ENCODE data around the gene POLG2. TPM values are rescaled to one million over a fixed set of nuclear protein-coding genes. Genes with fewer than 3 reads are reported as not detected.

POLG2 gene
- polyA plus RNA-seq, 2 of the 4 experiments (the other 2 are of a cell fraction): 26.3 to 31.3 TPM

GRCh38 chr17:64480951-64481350 is 15.9 kb downstream of the POLG2 start:
- ATAC-seq: no peak
- CTCF ChIA-PET: interaction anchor here (0.8 to 14.0 kb wide), 6 partner anchors 11 to 159 kb away, joined by 3 to 146 read pairs (median 4); partner anchors contain the start of gene POLG2

GRCh38 chr17:64477849-64478248 is 19.0 kb downstream of the POLG2 start:
- no peak for DNase-seq (ENCODE audit: low read depth in 1 of 2, low spot score in 1 of 2)
- Histone ChIP-seq H3K4me2 (no peak overlapping the region), H3K9me3 (no peaks in the 10 kb centered on the region), H3K4me3 (no peak overlapping the region), H3K27ac (no peak overlapping the region), H3K4me1 (peaks cover 4% of the 10 kb centered on the region; the same call in 1 of the 3 replicates)
- no peak for TF ChIP-seq NPAS2 (CRISPR knock-in tag; IDR thresholded peaks at IDR 0.05; ENCODE audit: borderline replicate concordance)
- no peak for TF ChIP-seq JUNB (IDR thresholded peaks at IDR 0.05)
- no peak for TF ChIP-seq ATOH8 (CRISPR knock-in tag; IDR thresholded peaks at IDR 0.05; ENCODE audit: low read depth)
- WGBS (ENCODE audit: missing lambda C conversion rate): 14% methylated on average over 1 of the region's 1 CpG
- no peak for FAIRE-seq
- ChIA-PET CTCF (interaction anchor here (0.8 to 14.0 kb wide), 6 partner anchors 14 to 313 kb away, joined by 3 to 146 read pairs (median 4); no protein-coding TSS in a partner anchor), POLR2A (interaction anchor here (0.6 kb wide), 1 partner anchor 14 kb away, joined by 3 read pairs; no protein-coding TSS in a partner anchor)
- no peak for ATAC-seq

More at GRCh38 chr17:64480951-64481350, 15.9 kb downstream of the POLG2 start:
- 93% methylated on average over 1 of the region's 1 CpG for WGBS (ENCODE audit: missing lambda C conversion rate)
- Histone ChIP-seq H3K4me3 (no peak overlapping the region), H3K27ac (no peak overlapping the region), H3K9me3 (no peaks in the 10 kb centered on the region), H3K4me1 (peaks cover 4% of the 10 kb centered on the region; the same call in 1 of the 3 replicates), H3K4me2 (no peak overlapping the region)
- FAIRE-seq: no peak
- DNase-seq (ENCODE audit: low read depth in 1 of 2, low spot score in 1 of 2): no peak
- TF ChIP-seq KDM5A (IDR thresholded peaks at IDR 0.05) (no peak), ZNF302 (CRISPR knock-in tag; IDR thresholded peaks at IDR 0.05) (no peak), EP300 (IDR thresholded peaks at IDR 0.05) (no peak), FOSL2 (IDR thresholded peaks at IDR 0.05) (no peak), FOSL2 (CRISPR knock-in tag; IDR thresholded peaks at IDR 0.05) (no peak)
- POLR2A ChIA-PET: interaction anchor here (1.0 kb wide), 2 partner anchors 16 to 34 kb away, joined by 3 read pairs; partner anchors contain the start of gene POLG2

- peak in 1 of 2 experiments; percentile 62; a peak in 3 of 6 replicates for ATAC-seq
- Histone ChIP-seq H3K27ac (no peak overlapping the region), H3K9me3 (no peaks in the 10 kb centered on the region), H3K4me2 (no peak overlapping the region), H3K4me3 (no peak overlapping the region), H3K4me1 (no peaks in the 10 kb centered on the region)
- 90% methylated on average over 2 of the region's 2 CpGs for WGBS (ENCODE audit: missing lambda C conversion rate)
- DNase-seq (ENCODE audit: low read depth in 1 of 2, low spot score in 1 of 2): no peak
- TF ChIP-seq MAZ (IDR thresholded peaks at IDR 0.05; ENCODE audit: borderline replicate concordance, low read depth, low read length): no peak
- no peak for TF ChIP-seq HOXB5 (CRISPR knock-in tag; IDR thresholded peaks at IDR 0.05)
- TF ChIP-seq HDAC2 (IDR thresholded peaks at IDR 0.05): no peak
- TF ChIP-seq MYC (IDR thresholded peaks at IDR 0.05; ENCODE audit: borderline replicate concordance, low read length): no peak
- TF ChIP-seq TFCP2L1 (CRISPR knock-in tag; IDR thresholded peaks at IDR 0.05): no peak
- no peak for TF ChIP-seq HES2 (IDR thresholded peaks at IDR 0.05)
- TF ChIP-seq HOXB13 (CRISPR knock-in tag; IDR thresholded peaks at IDR 0.05; ENCODE audit: low read depth): no peak
- no peak for TF ChIP-seq BCL3 (IDR thresholded peaks at IDR 0.05)
- no peak for TF ChIP-seq NR3C1 (IDR thresholded peaks at IDR 0.05)
- FAIRE-seq: no peak
- POLR2A ChIA-PET: no interaction called here
- CTCF ChIA-PET: interaction anchor here (0.5 kb wide), 1 partner anchor 173 kb away, joined by 3 read pairs; no protein-coding TSS in a partner anchor
Measured at GRCh38 chr17:64472564-64472963, 24.3 kb downstream of the POLG2 start.

GRCh38 chr17:64471440-64471839 is 25.4 kb downstream of the POLG2 start:
- 93% methylated on average over 3 of the region's 3 CpGs for WGBS (ENCODE audit: missing lambda C conversion rate)
- H3K9me3 ChIP-seq: no peaks in the 10 kb centered on the region
- ChIA-PET CTCF (no interaction called here), POLR2A (no interaction called here)
- H3K4me3 ChIP-seq: no peak overlapping the region
- no peak for DNase-seq (ENCODE audit: low read depth in 1 of 2, low spot score in 1 of 2)
- FAIRE-seq: no peak
- ATAC-seq: no peak
- no peak overlapping the region for H3K27ac ChIP-seq
- no peaks in the 10 kb centered on the region for H3K4me1 ChIP-seq
- no peak overlapping the region for H3K4me2 ChIP-seq
- TF ChIP-seq SMC3 (IDR thresholded peaks at IDR 0.05): no peak
- TF ChIP-seq CBX2 (IDR thresholded peaks at IDR 0.05; ENCODE audit: borderline replicate concordance, low read depth): no peak
- TF ChIP-seq JUNB (IDR thresholded peaks at IDR 0.05): no peak
- no peak for TF ChIP-seq ZFP36 (IDR thresholded peaks at IDR 0.05; ENCODE audit: borderline replicate concordance, partially characterized antibody)
- TF ChIP-seq EHMT2 (IDR thresholded peaks at IDR 0.05; ENCODE audit: low read depth): no peak
- no peak for TF ChIP-seq RAD21 (conservative IDR thresholded peaks at IDR 0.05 in 1 of 2, IDR thresholded peaks at IDR 0.05 in 1 of 2)
- TF ChIP-seq ATOH8 (CRISPR knock-in tag; IDR thresholded peaks at IDR 0.05; ENCODE audit: low read depth): no peak
- no peak for TF ChIP-seq HEYL (CRISPR knock-in tag; IDR thresholded peaks at IDR 0.05)
- no peak for TF ChIP-seq BCL3 (IDR thresholded peaks at IDR 0.05)
- TF ChIP-seq JUN (IDR thresholded peaks at IDR 0.05): no peak
- TF ChIP-seq POLR2A (IDR thresholded peaks at IDR 0.05; ENCODE audit: low read length): no peak
- no peak for TF ChIP-seq FOSL2 (IDR thresholded peaks at IDR 0.05)
- TF ChIP-seq FOSL2 (CRISPR knock-in tag; IDR thresholded peaks at IDR 0.05): no peak
- TF ChIP-seq PBX3 (IDR thresholded peaks at IDR 0.05): no peak
- TF ChIP-seq MAFK (IDR thresholded peaks at IDR 0.05; ENCODE audit: partially characterized antibody): no peak
